ENCODE measurements around the gene CEP104. TPM values are rescaled to one million over a fixed set of nuclear protein-coding genes. Genes with fewer than 3 reads are reported as not detected.

CEP104 gene
- total and polyA plus RNA-seq, 2 experiments from 2014 or later = 20.5 to 32.2 TPM

DNA sequence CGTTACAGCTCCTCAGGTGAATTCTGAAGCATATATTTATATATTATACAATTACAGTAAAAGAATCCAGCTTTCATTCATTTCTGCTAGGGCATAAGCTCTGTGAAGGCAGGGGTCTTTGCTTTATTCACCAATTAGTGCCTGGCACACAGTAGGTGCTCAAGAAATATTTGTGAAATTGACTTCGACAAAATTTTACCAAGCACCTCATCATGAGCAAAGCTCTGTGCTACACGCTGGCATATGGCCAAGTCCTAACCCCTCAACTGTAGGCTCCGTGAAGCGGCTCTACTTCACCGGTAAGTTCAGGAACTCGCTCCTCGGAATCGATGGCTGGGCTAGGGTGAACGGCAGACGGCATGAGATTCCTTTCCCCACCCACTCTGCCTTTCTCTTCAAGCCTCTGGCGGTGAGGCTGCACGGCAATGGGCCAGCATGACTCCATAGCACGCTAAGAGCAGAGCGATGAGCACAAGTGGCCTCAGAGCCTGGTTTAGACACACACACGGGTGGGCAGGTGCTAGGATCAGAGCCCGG lies 34.4 kb upstream of the CEP104 start (continued):
- TF ChIP-seq CTCF (conservative IDR thresholded peaks at IDR 0.05; ENCODE audit: low read depth in 2 of 2) = no peak

GRCh38 chr1:3890389-3891328 lies 33.6 kb upstream of the CEP104 start:
- H3K4me3 ChIP-seq = no peak overlapping the region
- H3K27ac Mint-ChIP-seq = no peak overlapping the region
- H3F3A ChIP-seq (replicated peaks; ENCODE audit: low read depth) = no peaks in the 10 kb centered on the region
- H4K20me1 ChIP-seq (replicated peaks; ENCODE audit: insufficient read depth) = peaks cover 8% of the 10 kb centered on the region; the same call in 1 of the 2 replicates
- no peak overlapping the region for H3K4me3 Mint-ChIP-seq
- H3K27ac ChIP-seq (ENCODE audit: low read depth) = no peak overlapping the region
- H3K9me3 Mint-ChIP-seq = no peaks in the 10 kb centered on the region; the same call in 2 of the 3 replicates
- no peak for TF ChIP-seq STAT1 (IDR thresholded peaks at IDR 0.05; ENCODE audit: unreplicated experiment)
- TF ChIP-seq EZH2phosphoT487 (IDR thresholded peaks at IDR 0.05; ENCODE audit: unreplicated experiment) = peak; percentile 35
- TF ChIP-seq CTCF (conservative IDR thresholded peaks at IDR 0.05; ENCODE audit: low read depth in 2 of 2) = no peak
- DNase-seq (ENCODE audit: low spot score) (no peak), ATAC-seq (no peak)
- no peak overlapping the region for H2AFZ ChIP-seq
- H3K36me3 ChIP-seq (ENCODE audit: insufficient read depth) = peaks cover 12% of the 10 kb centered on the region
- no peaks in the 10 kb centered on the region for H3K4me1 ChIP-seq (ENCODE audit: insufficient read depth)
- peaks cover 30% of the 10 kb centered on the region; the same call in 2 of the 3 replicates for H3K36me3 Mint-ChIP-seq (ENCODE audit: low read depth)
- no peak overlapping the region for H3K4me2 ChIP-seq
- H3K27me3 Mint-ChIP-seq (ENCODE audit: insufficient read depth, low read depth, poor library complexity) = peaks cover 6% of the 10 kb centered on the region
- peaks cover 28% of the 10 kb centered on the region for H3K79me2 ChIP-seq (replicated peaks; ENCODE audit: insufficient read depth)
- no peaks in the 10 kb centered on the region for H3K4me1 Mint-ChIP-seq
- no peaks in the 10 kb centered on the region for H3K9me2 ChIP-seq (ENCODE audit: insufficient read depth)
- H3K27me3 ChIP-seq (ENCODE audit: insufficient read depth) = no peaks in the 10 kb centered on the region

DNA sequence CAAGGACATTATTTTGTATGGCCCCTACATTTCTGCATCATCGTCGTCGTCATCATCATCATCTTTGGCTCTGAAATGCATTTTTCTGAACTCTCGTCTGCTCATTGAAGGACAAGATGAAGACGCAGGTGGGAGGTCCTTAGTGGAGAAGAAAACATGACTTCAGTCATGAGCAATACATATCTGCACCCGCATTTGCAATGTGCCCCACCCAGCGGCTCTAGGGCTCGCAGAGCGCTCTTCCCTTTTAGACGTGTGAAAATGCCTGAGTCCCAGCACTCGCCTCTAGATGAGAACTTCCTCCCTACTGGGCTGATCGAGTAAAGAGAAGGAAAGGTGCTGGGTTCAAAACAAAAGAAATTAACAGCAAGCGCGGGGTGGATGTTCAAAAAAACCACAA lies 32.9 kb upstream of the CEP104 start:
- Histone ChIP-seq H3K4me3 (no peak overlapping the region), H3K27ac (ENCODE audit: low read depth) (no peak overlapping the region), H3K27me3 (ENCODE audit: insufficient read depth) (no peaks in the 10 kb centered on the region), H2AFZ (no peak overlapping the region), H3K9me2 (ENCODE audit: insufficient read depth) (no peaks in the 10 kb centered on the region), H3F3A (replicated peaks; ENCODE audit: low read depth) (no peaks in the 10 kb centered on the region), H3K4me2 (no peak overlapping the region), H4K20me1 (replicated peaks; ENCODE audit: insufficient read depth) (peaks cover 6% of the 10 kb centered on the region; the same call in 1 of the 2 replicates), H3K36me3 (ENCODE audit: insufficient read depth) (peaks cover 12% of the 10 kb centered on the region), H3K79me2 (replicated peaks; ENCODE audit: insufficient read depth) (peaks cover 21% of the 10 kb centered on the region), H3K4me1 (ENCODE audit: insufficient read depth) (no peaks in the 10 kb centered on the region)
- peaks cover 30% of the 10 kb centered on the region; the same call in 2 of the 3 replicates for H3K36me3 Mint-ChIP-seq (ENCODE audit: low read depth)
- no peak overlapping the region for H3K27ac Mint-ChIP-seq
- H3K4me1 Mint-ChIP-seq = no peaks in the 10 kb centered on the region
- TF ChIP-seq EZH2 (IDR thresholded peaks at IDR 0.05; ENCODE audit: low read depth, unreplicated experiment) = no peak
- ATAC-seq = no peak
- no peak for DNase-seq (ENCODE audit: low spot score)
- H3K9me3 Mint-ChIP-seq = no peaks in the 10 kb centered on the region; the same call in 2 of the 3 replicates
- no peak overlapping the region for H3K4me3 Mint-ChIP-seq
- peaks cover 6% of the 10 kb centered on the region for H3K27me3 Mint-ChIP-seq (ENCODE audit: insufficient read depth, low read depth, poor library complexity)

Data from GM23338 (cell line).